Hypothalamus (tissue), 51 donors: ENCODE data around the gene HOXB9.

Experiments used
- DNase-seq, 51 donors: peaks; one replicate each; lab custom pipeline; 2025; lab: John Stamatoyannopoulos, UW

HOXB9 gene

DNA sequence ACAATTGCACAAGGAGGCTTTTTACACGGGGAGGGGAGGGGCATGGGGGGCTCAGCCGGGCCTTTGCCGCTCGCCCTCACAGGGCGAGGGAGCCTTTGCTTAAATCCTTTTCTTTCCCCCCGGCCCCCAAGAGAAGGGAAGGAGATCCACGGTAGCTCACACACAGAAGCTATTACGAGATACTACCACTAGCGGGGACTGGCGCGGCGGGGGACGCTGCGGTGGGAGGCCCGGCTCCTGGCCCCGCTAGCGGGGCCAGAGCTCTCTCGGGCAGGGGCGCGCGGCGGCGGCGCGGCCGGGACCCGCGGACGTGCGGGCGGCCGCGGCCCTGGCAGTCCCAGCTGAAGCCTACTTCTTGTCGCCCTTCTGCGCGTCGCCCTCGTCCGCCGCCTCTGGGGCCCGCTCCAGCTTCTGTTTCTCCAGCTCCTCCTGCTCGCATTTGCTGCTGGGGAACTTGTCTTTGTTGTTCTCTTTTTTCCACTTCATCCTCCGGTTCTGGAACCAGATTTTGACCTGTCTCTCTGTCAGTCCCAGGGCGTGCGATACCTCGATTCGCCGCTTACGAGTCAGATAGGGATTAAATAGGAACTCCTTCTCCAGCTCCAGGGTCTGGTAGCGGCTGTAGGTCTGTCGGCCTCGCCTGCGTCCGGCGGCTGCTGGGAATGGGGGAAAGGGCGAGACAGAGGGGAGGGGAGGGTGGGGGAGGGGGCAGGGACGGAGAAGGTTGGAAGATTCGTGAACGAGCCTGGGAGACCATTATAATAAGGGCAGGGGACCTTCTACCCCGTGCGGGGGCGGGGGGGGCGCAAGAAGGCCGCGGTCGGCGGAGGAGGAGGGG, 13.1 kb downstream of the HOXB9 start:
- DNase-seq, result no peak

DNA sequence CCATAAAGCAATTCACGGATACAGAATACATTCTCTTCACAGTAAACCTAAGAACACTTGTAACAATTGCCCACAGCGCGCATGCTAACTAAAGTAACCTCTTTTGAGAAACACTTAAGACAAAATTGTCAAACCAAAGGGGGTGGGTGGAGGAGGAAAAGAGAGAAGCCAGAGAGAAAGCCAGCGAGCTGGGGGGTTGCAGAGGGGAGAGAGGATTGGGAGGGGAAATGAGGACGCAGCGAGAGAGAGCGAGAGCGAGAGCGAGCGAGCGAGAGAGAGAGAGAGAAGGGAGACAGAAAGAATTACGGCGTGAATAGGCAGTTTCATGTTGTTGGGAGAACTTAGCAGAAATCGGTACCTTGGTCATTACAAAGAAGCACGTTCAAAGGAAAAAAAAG, 13.7 kb downstream of the HOXB9 start:
- no peak for DNase-seq

DNA sequence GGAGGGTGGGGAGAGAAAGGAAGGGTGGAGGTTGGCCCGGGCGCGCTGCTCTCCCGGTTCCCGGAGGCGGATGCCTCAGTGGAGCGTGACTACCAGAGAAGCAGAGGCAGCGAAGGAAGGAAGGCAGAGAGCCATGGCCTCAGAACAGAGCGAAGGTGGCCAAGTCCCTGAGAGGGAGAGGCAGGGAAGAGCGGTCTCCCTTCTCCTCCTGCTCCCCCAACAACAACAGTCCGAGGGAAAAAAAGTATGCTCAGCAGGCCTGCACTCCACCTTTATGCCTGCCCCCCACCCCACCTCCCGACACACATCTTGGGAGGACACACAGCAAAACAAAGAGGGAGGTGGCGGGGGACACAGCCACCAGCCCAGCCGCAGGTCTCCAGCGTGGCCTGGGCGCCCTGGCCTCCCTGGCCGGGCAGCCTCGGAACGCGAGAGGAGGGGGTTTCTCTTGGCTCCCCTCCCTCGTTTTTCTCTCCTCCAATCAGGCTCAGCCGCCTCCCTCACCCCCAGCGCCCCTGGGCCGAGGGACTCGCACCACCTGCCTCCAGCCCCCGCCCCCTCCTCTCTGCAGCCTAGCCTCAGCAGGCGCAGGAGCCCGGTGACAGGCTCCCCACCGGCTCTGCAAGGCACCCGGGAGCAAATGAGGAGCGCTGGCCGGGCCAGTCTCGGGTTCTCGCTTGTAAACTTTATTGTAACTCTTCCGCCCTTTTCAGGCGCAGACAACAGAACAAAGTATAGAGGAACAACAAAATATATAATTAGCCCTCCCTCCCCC, 14.3 kb downstream of the HOXB9 start:
- DNase-seq, result no peak

DNA sequence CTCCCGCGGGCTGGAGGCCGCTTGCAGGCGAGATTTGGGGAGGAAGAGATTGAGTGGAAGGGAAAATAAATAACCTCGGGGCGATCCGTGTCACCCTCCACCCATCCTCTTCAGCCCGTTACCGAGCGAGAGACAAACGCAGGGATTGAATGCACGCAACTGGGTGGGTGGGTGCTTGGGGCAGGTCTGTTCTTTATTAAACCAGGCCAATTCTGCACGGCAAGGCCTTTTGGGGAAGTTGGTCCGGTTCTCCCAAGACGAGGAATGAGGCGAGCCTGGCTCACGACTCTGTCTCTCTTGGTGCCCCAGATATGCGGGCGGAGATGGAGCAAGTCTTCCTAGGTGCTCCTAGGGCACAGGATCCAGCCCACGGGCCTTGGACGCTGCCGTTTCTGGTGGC, 14.9 kb downstream of the HOXB9 start:
- no peak for DNase-seq

DNA sequence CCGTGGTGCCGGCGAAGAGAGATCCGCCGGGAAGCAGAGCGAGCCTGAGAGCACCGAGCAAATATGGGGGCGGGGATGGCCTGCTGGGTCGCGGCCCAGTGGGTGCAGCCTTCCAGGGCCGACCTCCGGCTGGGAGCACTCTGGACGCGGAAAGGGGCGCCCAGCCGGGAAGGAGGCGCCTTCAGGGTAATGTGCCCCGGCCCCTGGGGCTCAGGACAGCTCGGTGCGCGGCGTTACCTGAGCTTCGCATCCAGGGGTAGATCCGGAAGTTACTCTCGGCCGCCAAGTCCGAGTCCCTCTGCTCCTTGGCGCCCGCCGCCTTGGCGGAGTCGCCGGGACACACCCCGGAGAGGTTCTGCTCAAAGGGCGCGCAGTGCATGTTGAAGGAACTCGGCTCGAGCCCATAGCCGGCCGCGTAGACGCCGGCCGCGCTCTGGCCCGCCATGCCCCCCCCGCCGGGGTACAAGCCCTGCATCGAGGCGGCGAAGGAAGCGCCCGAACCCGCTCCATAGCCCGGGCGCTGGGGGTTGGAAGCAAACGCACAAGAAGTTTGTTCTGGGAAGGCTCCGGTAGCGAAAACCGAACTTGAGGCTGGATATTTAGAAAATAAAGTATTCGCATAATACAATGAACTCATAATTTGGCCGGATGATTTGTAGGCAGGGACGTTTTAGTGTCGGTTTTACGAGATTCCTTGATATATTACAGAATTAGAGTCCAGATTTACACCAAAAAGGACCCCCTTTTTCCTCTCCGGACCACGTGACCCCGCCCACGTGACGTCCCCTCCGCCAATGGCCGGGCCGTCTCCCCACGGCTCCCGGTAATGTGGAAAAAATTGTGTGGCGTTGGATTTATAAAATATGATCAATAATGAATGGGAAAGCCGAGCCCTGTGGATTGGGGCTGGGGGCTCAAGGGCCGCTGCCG, 15.6 kb downstream of the HOXB9 start, which contains the start of gene HOXB7:
TSS of gene HOXB7 (minus strand) at position 736 of the 930 bp plus-strand sequence. CDS start at position 637, 99 bp downstream.
- DNase-seq, result peak in 5 of 51 donors; percentile 1 to 18 (median 2)

DNA sequence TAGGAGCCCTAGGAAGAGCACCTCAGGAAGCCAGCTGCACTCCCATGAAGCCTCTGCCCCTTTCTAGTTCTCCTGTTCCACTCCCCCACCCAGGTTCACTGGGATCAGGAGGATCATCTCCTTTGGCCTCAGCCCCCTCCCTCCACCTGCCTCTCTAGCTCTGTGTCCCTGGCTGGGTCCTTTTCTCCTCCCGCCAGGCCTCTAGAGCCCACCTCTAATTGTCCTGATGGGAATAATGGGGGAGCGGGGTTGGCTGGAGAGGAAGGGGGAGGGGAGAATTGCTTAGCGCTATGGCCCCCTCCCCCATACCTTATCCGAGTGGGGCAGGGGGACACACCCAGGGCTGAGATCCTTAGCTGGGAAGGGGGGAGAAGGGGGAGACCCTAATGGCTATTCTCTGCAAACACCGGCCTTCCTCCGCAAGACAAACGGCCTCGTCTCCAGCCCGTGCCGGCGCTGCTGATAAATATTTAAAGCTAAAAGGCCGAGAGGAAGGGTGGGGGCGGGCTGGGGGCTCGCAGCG, 16.3 kb downstream of the HOXB9 start:
- no peak for DNase-seq

DNA sequence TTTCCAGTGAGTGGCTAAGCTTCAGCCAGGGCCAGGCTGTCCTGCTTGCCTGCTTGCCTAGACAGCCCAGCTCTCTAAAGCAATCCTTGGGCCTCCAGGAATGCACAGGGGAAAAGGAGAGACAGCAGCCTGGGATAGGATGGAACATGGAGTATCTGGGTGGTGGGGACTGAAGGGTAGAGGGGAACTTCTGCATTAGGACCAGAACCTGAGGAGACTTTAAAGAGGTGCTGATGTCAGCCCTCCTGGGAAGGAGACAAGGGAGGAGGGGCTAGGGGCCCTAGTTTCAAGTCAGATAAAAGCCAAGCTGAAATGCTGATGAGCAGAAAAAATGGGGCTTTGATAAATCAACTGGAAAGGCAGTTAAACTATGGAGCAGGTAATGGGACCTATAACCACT, 17.1 kb downstream of the HOXB9 start:
- no peak for DNase-seq

DNA sequence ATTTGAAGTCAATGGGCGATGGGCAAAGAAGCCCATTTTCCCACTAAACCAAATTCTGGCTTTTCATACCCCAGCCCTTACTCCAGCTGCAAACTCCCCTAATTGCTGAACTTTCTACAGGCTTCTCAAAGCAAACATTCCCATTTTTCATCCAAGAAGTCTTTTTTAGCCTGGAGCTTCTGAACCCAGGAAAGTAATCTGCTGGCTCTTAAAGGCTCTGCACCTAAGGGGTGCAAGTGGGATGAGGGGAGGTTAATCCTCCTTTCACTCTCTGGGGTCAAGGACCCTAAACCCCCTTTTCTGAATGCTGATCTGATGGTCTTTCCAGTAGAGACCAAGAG, 17.7 kb downstream of the HOXB9 start:
- DNase-seq, result no peak

DNA sequence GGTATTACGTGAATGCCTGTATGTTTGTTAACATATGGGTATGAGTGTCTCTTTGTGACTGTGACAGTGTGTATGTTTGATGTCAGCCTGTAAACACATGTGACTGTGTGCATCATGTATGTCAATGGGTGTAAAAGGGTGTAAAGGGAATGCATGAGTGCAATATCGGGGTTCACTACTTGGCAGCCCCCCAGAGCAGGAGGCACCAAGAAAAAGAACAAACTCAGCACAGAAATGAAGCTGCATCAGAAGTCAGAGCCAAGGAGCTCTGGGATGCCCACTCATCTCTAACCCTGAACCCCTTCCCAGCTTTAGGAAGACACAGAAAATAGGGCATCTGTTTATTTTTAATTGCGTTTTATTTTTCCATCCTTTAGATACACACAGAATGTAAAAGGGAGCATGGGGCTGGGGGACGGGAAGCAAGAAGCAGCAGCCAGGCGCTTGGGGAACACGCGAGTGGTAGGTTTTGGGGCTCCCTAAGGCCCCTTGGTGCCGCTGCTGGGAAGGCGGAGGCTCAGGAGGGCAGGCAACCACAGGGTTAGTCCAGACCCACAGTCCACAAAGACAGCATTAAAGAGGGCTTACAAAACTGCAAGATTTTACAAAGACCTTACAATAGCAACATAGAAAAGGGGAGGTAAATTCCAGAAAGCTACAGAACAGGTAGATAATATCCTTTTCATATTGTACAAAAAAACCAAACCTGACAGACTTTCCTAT, 19.1 kb downstream of the HOXB9 start:
- no peak for DNase-seq

DNA sequence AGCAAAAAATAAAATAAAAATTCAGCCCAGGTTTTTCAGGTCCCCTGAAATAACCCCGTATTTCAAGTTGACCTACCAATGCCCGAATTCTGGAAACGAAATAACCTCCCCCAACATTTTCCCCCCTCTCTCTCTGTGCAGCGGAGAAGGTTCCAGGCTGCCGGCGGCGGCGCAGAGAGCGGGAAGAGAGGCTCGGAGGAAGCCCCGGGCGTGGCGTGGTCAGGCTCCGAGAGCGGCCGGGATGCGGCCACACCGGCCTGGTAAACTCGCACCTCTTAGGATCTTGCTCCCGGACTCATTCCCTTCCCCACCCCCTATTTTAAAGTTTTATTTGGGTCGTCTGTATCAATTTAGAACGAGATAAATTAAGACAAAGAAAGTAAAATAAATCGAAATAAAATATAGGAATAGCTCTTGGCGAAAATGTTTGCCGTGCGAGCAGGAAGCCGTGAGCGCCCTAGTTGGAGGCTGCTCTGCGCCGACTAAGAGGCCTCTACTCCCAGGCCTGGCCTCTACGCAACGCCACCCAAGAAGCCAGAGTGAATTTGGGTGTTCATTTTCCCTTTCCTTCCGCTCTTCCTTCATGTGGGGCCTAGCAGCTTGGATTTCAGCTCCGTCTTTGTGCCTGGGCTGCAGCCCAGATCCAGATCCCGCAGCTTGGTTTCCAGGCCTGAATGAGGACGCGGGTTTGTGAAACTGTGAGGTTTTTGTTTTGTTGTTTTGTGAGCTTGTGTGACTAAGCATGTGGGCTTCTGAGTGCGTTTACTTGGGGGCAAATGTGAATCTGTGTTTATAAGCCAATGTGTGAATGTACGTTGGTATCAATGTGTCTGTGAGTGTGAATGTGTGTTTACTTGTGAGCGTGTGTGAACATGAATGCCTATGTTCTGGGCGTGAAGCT, 19.9 kb downstream of the HOXB9 start:
- DNase-seq, result no peak

DNA sequence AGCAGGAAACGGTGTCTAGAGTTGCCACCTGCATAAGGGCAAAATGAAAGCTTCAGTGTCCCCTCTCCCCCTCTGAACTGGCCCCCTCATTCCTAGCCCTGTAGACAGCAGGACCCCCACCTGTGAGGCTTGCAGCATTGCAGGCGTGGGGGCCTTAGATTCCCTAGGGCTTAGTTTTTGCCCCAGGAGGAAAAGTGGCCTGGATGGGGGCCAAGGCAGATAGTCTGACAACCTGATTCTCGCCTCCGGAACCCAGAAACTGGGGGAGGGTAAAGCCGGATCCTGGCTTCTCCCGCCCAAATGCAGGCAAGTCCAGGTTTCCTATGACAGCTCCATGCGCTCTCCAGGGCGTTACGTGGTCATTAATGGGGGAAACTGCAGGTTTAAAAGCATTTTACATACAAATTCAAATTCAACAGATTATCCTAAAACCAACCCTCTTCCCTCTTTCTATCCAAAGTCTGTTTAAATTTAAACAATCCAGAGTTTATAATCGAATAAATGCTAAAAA, 20.7 kb downstream of the HOXB9 start:
- DNase-seq, result no peak

DNA sequence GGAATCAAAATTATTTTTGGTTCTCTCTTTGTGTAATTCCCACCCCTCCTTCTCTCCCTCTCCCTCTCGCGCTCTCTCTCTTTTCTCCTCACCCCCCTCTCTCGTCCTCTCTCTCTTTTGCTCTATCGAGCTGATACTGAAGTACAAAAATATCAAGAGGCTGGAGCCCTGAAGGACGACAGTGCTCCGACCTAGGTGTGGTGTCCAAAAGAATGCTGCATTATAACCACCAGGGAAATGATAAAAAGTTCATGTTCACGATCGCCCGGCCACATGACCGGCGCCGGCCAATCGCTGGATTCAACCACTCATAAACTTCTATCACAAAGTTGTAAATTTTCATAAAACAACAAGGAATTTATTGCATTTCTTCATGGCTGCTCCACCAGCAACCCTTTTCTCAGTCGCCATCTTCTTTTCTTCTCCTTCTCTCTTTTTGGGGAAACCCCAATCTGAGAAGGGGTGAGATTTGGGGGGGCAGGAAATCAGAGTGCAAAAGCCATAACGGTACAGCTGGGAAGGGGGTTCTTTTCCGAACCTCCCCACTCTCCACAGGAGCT, 21.3 kb downstream of the HOXB9 start, which contains the start of gene HOXB6:
TSS of gene HOXB6 (minus strand) at position 217 of the 560 bp plus-strand sequence. CDS start 6,836 bp downstream, outside the sequence.
- DNase-seq, result no peak

DNA sequence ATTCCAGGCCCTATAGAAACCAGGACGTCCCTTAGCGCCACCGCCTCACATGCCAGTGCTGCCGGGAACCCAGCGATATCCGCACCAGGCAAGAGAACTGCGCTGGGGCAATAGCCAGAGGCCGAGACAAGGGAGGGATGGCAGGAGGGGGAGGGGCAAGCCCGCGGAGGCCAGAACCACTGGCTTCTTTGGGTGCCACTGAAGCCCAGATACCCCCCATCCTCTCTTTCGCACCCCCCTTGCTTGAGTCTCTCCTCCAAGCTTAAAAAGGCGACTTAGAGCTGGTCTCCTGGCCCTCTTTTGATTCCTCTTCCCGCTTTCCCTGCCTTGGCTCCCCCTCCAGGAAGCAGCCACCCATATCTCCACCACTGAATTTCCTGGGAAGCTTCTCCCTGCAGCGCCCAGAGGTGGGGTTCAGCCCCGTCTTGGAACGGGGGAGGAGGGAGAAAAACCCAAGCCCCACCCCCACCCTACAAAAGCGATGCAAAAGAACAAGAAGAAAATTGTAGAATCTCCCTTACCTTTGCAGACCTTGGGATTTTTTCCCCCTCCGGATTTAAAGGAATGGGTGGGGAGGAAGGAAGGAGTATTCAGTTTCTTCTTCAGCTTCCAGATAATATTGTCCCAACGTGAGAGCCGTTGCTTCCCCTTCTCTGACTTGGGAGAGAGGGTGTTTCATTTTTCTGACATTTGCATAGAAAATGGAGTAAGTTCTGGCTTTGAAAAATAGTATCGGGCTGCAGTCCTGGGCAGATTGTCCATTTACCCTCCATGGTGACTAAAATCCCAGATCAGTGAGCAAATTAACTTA, 22.0 kb downstream of the HOXB9 start:
- DNase-seq, result no peak

DNA sequence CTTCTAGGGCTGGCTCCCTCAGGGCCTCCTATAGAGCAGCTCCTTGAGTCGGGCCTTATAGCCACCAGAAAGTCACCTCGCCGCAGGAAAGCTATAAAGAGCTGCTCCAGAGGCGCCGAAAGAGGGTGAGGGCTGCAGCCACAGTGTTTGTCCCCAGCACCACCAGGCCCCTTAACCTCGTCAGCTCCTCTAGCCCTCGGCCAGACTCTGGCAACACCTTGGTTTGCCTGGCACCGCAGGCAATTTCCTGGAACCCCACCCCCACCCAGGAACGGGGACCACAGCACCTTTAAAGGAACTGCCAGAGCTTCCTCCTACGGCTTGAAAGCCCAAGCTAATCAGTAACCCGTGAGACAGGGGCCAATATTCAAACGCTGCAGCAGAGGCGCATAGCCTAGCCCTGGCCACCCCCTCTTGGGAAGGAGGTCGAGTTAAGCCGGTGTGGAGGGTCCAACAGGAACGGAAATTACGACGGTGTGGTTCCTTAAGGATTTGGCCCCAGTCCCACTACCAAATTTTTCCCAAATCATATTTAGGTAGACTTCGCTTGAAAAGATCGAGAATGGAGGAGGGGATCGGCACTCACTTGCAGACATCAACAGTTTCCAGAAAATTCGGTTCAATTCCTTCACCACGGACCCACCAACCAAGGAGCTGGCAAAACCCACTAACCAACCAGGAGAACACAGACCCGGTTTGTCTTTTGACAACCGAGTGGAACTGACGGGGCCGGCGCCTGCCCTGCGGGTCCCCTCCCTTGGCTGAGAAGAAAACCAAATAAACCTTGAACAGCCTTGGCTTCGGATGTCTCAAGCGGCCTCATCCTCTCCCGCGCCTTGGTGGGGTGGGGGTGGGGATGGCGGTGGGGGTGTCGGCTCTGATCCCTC, 24.4 kb downstream of the HOXB9 start:
- no peak for DNase-seq

DNA sequence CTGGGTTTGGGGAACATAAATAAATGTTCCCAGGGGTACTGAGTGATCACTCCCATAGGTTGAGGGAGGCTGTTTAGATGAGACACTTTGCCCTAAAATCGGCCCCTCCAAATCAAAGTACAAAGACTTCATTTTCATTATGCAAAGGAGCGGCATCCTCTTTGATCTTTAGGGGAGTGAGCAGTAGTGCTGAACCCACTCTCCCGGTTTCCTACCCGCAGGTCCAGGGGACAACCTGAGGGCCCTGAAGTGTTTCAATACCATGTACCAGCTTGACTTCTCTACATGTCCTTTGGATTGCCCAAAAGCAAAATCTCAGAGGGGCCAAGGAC, 25.0 kb downstream of the HOXB9 start:
- no peak for DNase-seq
